Ectodermal cell (in vitro differentiated cells): ENCODE results near the gene PROSER1.

Experiments used
- H3K27ac ChIP-seq: 2 replicates; pipeline ENCODE4 v1.7.0; 2013; ENCODE audit warnings: mild to moderate bottlenecking, low read depth, low read length; ENCODE audit not compliant: insufficient read depth, poor library complexity, severe bottlenecking
- H3K27me3 ChIP-seq: 2 replicates; pipeline ENCODE4 v1.7.0; 2013; ENCODE audit warnings: mild to moderate bottlenecking, low read length; ENCODE audit not compliant: insufficient read depth, control insufficient read depth, poor library complexity, severe bottlenecking
- H3K36me3 ChIP-seq: one replicate; pipeline ENCODE4 v1.7.0; 2013; ENCODE audit warnings: low read length; ENCODE audit not compliant: control insufficient read depth, insufficient read depth
- H3K4me1 ChIP-seq: one replicate; pipeline ENCODE4 v1.7.0; 2013; ENCODE audit warnings: low read length; ENCODE audit not compliant: control insufficient read depth, insufficient read depth
- H3K4me3 ChIP-seq: 2 replicates; pipeline ENCODE4 v1.7.0; 2013; ENCODE audit warnings: low read depth, low read length, control low read depth; ENCODE audit not compliant: insufficient read depth
- H3K9me3 ChIP-seq: 2 replicates; pipeline ENCODE4 v1.7.0; 2013; ENCODE audit warnings: mild to moderate bottlenecking, low read length, moderate library complexity; ENCODE audit not compliant: control insufficient read depth
- WGBS, 2 experiments: methylation state at CpG; one replicate each; pipeline ENCODE4 v1.1.7; 2013; ENCODE audit warnings: missing lambda C conversion rate in 2 of 2; 5-methylcytosine and 5-hydroxymethylcytosine counted together

The PROSER1 gene

GRCh38 chr13:38965281-38965680, 72.6 kb downstream of the PROSER1 start:
- Histone ChIP-seq H3K27ac (no peak overlapping the region), H3K36me3 (no peaks in the 10 kb centered on the region), H3K4me1 (no peaks in the 10 kb centered on the region), H3K27me3 (no peaks in the 10 kb centered on the region), H3K9me3 (no peaks in the 10 kb centered on the region), H3K4me3 (no peak overlapping the region)
- 92 to 93% methylated on average over 4 of the region's 4 CpGs for WGBS, 2 experiments

- Histone ChIP-seq H3K9me3 (no peaks in the 10 kb centered on the region), H3K36me3 (no peaks in the 10 kb centered on the region), H3K27ac (no peak overlapping the region), H3K4me1 (no peaks in the 10 kb centered on the region), H3K4me3 (no peak overlapping the region), H3K27me3 (no peaks in the 10 kb centered on the region)
Measured at GRCh38 chr13:38960175-38960574, 77.7 kb downstream of the PROSER1 start.
